Motor neuron (in vitro differentiated cells): ENCODE measurements around the gene PKN2. TPM values are rescaled to one million over a fixed set of nuclear protein-coding genes. Genes with fewer than 3 reads are reported as not detected.
"Not testable (repeated sequence)": the region's sequence is repeated elsewhere in the genome, so short reads cannot be mapped to it uniquely, and the experiment has no call there.

Experiments used
- ATAC-seq, 8 experiments: fragments of 200-7000 bp; cut with Tn5 transposase; replicated peaks in 6 of 8; 2 replicates each; pipeline ENCODE4 v1.8.0; 2021; ENCODE audit warnings: mild to moderate bottlenecking in 8 of 8, moderate library complexity in 8 of 8
- H3K27ac ChIP-seq, 2 donors: fragments of 250-450 bp; sonication (Bioruptor Pico); 2 replicates each; pipeline ENCODE4 v1.9.0; 2021; ENCODE audit warnings: antibody characterized with exemption in 2 of 2, mild to moderate bottlenecking in 2 of 2, moderate library complexity in 1 of 2
- H3K4me1 ChIP-seq, 2 donors: fragments of 250-450 bp; sonication (Bioruptor Pico); replicated peaks in 1 of 2; 2 replicates each; pipeline ENCODE4 v1.6.1; 2021; ENCODE audit warnings: antibody characterized with exemption in 2 of 2, mild to moderate bottlenecking in 2 of 2, moderate library complexity in 1 of 2
- H3K4me3 ChIP-seq, 5 donors: fragments of 250-450 bp; sonication (Bioruptor Pico); 2 replicates each; pipeline ENCODE4 v1.9.0; 2021; ENCODE audit warnings: antibody characterized with exemption in 5 of 5, mild to moderate bottlenecking in 5 of 5, moderate library complexity in 4 of 5
- WGBS, 10 experiments: fragments of 450-650 bp; shearing (Covaris generic); methylation state at CpG; one replicate each; pipeline ENCODE4 v1.0.0; 2022; 5-methylcytosine and 5-hydroxymethylcytosine counted together
- in situ Hi-C, 9 experiments: fragments of 400-800 bp; cut with MboI; loops; one replicate each; pipeline ENCODE4 v1.15.0; 2021; ENCODE audit warnings: low sequenced_read_pairs in 9 of 9, low pct_unique_long_range_greater_than_20kb in 2 of 9; ENCODE audit not compliant: unreplicated experiment in 9 of 9
- total RNA-seq, 8 experiments: library from RNA; unstranded; fragments of 300-600 nt; gene quantifications; 2 replicates each; pipeline versions ENCODE4 v1.2.3 to v1.2.4, GENCODE V29; 2022

The PKN2 gene
- total RNA-seq, 8 experiments from 2014 or later: 19.9 to 51.5 (median 32.7) TPM

GRCh38 chr1:88867743-88868521, 183.9 kb downstream of the PKN2 start:
- peak in 1 of 8 experiments; percentile 45 for ATAC-seq
- in situ Hi-C loops: loop anchor here in 1 of 9 experiments (25.0 kb wide), 1 partner anchor 1731 kb away; no protein-coding TSS in a partner anchor
- WGBS, 10 experiments: 58 to 100% (median 90%) methylated on average over 1 to 6 of the region's 6 CpGs

GRCh38 chr1:88869644-88870043, 185.6 kb downstream of the PKN2 start:
- not testable (repeated sequence) for H3K4me3 ChIP-seq, ATAC-seq, H3K27ac ChIP-seq, H3K4me1 ChIP-seq
- WGBS, 10 experiments: 95 to 100% (median 97%) methylated on average over 2 to 14 of the region's 14 CpGs; no CpG with 5 or more reads in 3 of the 10 experiments
- in situ Hi-C loops: loop anchor here in 1 of 9 experiments (25.0 kb wide), 1 partner anchor 1732 kb away; no protein-coding TSS in a partner anchor

More at GRCh38 chr1:88867743-88868521, 183.9 kb downstream of the PKN2 start:
- Histone ChIP-seq H3K27ac (no peak overlapping the region), H3K4me1 (no peaks in the 10 kb centered on the region), H3K4me3 (no peak overlapping the region)

GRCh38 chr1:88873737-88874349, 189.8 kb downstream of the PKN2 start:
- ATAC-seq: no peak
- Histone ChIP-seq H3K27ac (no peak overlapping the region), H3K4me1 (peaks cover 0 to 4% of the 10 kb centered on the region in 2 donors), H3K4me3 (no peak overlapping the region)
- 44 to 100% (median 76%) methylated on average over 1 to 5 of the region's 5 CpGs; no CpG with 5 or more reads in 2 of the 10 experiments for WGBS, 10 experiments
- in situ Hi-C loops: loop anchor here in 1 of 9 experiments (25.0 kb wide), 1 partner anchor 1737 kb away; no protein-coding TSS in a partner anchor

- Histone ChIP-seq H3K4me3 (no peak overlapping the region), H3K4me1 (peaks cover 0 to 4% of the 10 kb centered on the region in 2 donors), H3K27ac (no peak overlapping the region)
- in situ Hi-C loops: no loop called here
- no peak for ATAC-seq
- WGBS, 10 experiments: 72 to 100% (median 96%) methylated on average over 1 to 4 of the region's 4 CpGs; no CpG with 5 or more reads in 1 of the 10 experiments
These were observed 191.5 kb downstream of the PKN2 start for GRCh38 chr1:88875595-88875994.

- Histone ChIP-seq H3K4me1 (peaks cover 0 to 4% of the 10 kb centered on the region in 2 donors), H3K27ac (no peak overlapping the region), H3K4me3 (no peak overlapping the region)
- WGBS, 10 experiments: 13 to 100% (median 64%) methylated on average over 1 to 5 of the region's 5 CpGs
- peak in 3 of 8 experiments; percentile 18 to 84 (median 21) for ATAC-seq
- in situ Hi-C loops: no loop called here
These were observed 192.7 kb downstream of the PKN2 start for GRCh38 chr1:88876573-88877365.

- Histone ChIP-seq H3K4me1 (peaks cover 0 to 4% of the 10 kb centered on the region in 2 donors), H3K4me3 (no peak overlapping the region), H3K27ac (no peak overlapping the region)
- in situ Hi-C loops: no loop called here
- peak in 3 of 8 experiments; percentile 26 to 33 (median 31) for ATAC-seq
- 18 to 61% (median 41%) methylated on average over 2 to 6 of the region's 6 CpGs for whole genome bisulfite sequencing, 10 experiments
These were observed 193.3 kb downstream of the PKN2 start for GRCh38 chr1:88877382-88877825.

- peaks cover 0 to 4% of the 10 kb centered on the region in 2 donors for H3K4me1 ChIP-seq
- no peak for ATAC-seq
- 49 to 100% (median 88%) methylated on average over 1 to 9 of the region's 9 CpGs; no CpG with 5 or more reads in 1 of the 10 experiments for WGBS, 10 experiments
- H3K4me3 ChIP-seq: no peak overlapping the region
- H3K27ac ChIP-seq: no peak overlapping the region
- in situ Hi-C loops: no loop called here
These were observed 193.8 kb downstream of the PKN2 start for GRCh38 chr1:88877911-88878310.

- 60 to 100% (median 87%) methylated on average over 1 to 4 of the region's 4 CpGs for WGBS, 10 experiments
These were observed 194.7 kb downstream of the PKN2 start for GRCh38 chr1:88878731-88879130.

GRCh38 chr1:88880717-88881116, 196.6 kb downstream of the PKN2 start:
- H3K27ac ChIP-seq, in situ Hi-C loops, H3K4me3 ChIP-seq, H3K4me1 ChIP-seq, ATAC-seq: not testable (repeated sequence)
- 75 to 100% (median 92%) methylated on average over 1 to 8 of the region's 8 CpGs; no CpG with 5 or more reads in 1 of the 10 experiments for WGBS, 10 experiments

More at GRCh38 chr1:88878731-88879130, 194.7 kb downstream of the PKN2 start:
- H3K4me1 ChIP-seq: peaks cover 0 to 4% of the 10 kb centered on the region in 2 donors
- no peak overlapping the region for H3K4me3 ChIP-seq
- no peak overlapping the region for H3K27ac ChIP-seq
- no peak for ATAC-seq
- in situ Hi-C loops: no loop called here

GRCh38 chr1:88883156-88883555, 199.1 kb downstream of the PKN2 start:
- Histone ChIP-seq H3K4me3 (no peak overlapping the region), H3K27ac (no peak overlapping the region), H3K4me1 (no peaks in the 10 kb centered on the region)
- no peak for ATAC-seq
- WGBS, 10 experiments: 32 to 97% (median 83%) methylated on average over 2 to 3 of the region's 3 CpGs; no CpG with 5 or more reads in 2 of the 10 experiments
- in situ Hi-C loops: no loop called here
